ENCODE results near the gene PPARA.

The PPARA gene

GRCh38 chr22:46201059-46201757, 50.9 kb downstream of the PPARA start:
- no peak overlapping the region for H3K27ac ChIP-seq
- no peak for TF ChIP-seq CTCF (conservative IDR thresholded peaks at IDR 0.05)

- no peak overlapping the region for H3K27ac ChIP-seq
- no peak for TF ChIP-seq CTCF (conservative IDR thresholded peaks at IDR 0.05)
Observed at GRCh38 chr22:46202897-46203600, 52.7 kb downstream of the PPARA start.

- no peak overlapping the region for H3K27ac ChIP-seq
- no peak for TF ChIP-seq CTCF (conservative IDR thresholded peaks at IDR 0.05)
Observed at GRCh38 chr22:46203601-46203980, 53.3 kb downstream of the PPARA start.

- no peak overlapping the region for H3K27ac ChIP-seq
- TF ChIP-seq CTCF (conservative IDR thresholded peaks at IDR 0.05): no peak
Observed at GRCh38 chr22:46209262-46209661, 58.9 kb downstream of the PPARA start.

GRCh38 chr22:46212195-46212594, 61.9 kb downstream of the PPARA start:
- no peak overlapping the region for H3K27ac ChIP-seq
- no peak for TF ChIP-seq CTCF (conservative IDR thresholded peaks at IDR 0.05)

- no peak for TF ChIP-seq CTCF (conservative IDR thresholded peaks at IDR 0.05)
Observed at GRCh38 chr22:46213052-46213451, 62.7 kb downstream of the PPARA start.

GRCh38 chr22:46214149-46214548, 63.8 kb downstream of the PPARA start:
- no peak for TF ChIP-seq CTCF (conservative IDR thresholded peaks at IDR 0.05)

More at GRCh38 chr22:46213052-46213451, 62.7 kb downstream of the PPARA start:
- H3K27ac ChIP-seq: no peak overlapping the region

More at GRCh38 chr22:46214149-46214548, 63.8 kb downstream of the PPARA start:
- H3K27ac ChIP-seq: no peak overlapping the region
